K562 (cell line): ENCODE data around the gene ERF. TPM values are rescaled to one million over a fixed set of nuclear protein-coding genes. Genes with fewer than 3 reads are reported as not detected.
A peak's percentile ranks its signal among the peaks of the same experiment; 100 is the strongest.

Experiments
- CCNT2 ChIP-seq: IDR thresholded peaks from 2 replicates; pipeline ENCODE4 v1.6.1; 2011; ENCODE audit warnings: borderline replicate concordance, low read depth, mild to moderate bottlenecking, moderate library complexity, mixed read lengths, low read length; ENCODE audit not compliant: insufficient read length; ENCODE audit errors: extremely low read depth
- CREB3 ChIP-seq: fragments of 450-650 bp; conservative IDR thresholded peaks from 2 replicates; pipeline ENCODE4 v1.6.1; 2016; ENCODE audit warnings: missing genetic modification characterization, low read depth, mild to moderate bottlenecking, missing compliant biosample characterization, moderate library complexity
- ETV1 ChIP-seq: fragments of 450-650 bp; conservative IDR thresholded peaks from 2 replicates; pipeline ENCODE4 v1.6.1; 2016; ENCODE audit warnings: missing genetic modification characterization, control low read depth, low read depth, missing compliant biosample characterization
- MAFF ChIP-seq: IDR thresholded peaks from 2 replicates; pipeline ENCODE4 v1.6.1; 2012; ENCODE audit warnings: low read length, improper control_type of control experiment
- NFIC ChIP-seq: fragments of 450-650 bp; IDR thresholded peaks from 2 replicates; pipeline ENCODE4 v1.6.1; 2017; ENCODE audit warnings: mild to moderate bottlenecking, inconsistent platforms
- POLR2B ChIP-seq: fragments of 450-650 bp; IDR thresholded peaks from 2 replicates; pipeline ENCODE4 v1.6.1; 2018; ENCODE audit warnings: low read depth; ENCODE audit not compliant: partially characterized antibody
- POLR2H ChIP-seq: IDR thresholded peaks from 2 replicates; pipeline ENCODE4 v1.6.1; 2016; ENCODE audit warnings: missing genetic modification characterization, low read depth, mild to moderate bottlenecking, control low read depth, missing compliant biosample characterization, moderate library complexity
- RB1 ChIP-seq: fragments of 450-650 bp; IDR thresholded peaks from 2 replicates; pipeline ENCODE4 v1.6.1; 2017; ENCODE audit warnings: low read depth, mild to moderate bottlenecking
- USF2 ChIP-seq: sonication (generic); formaldehyde crosslinking; IDR thresholded peaks from 2 replicates; pipeline ENCODE4 v1.5.0; 2020; ENCODE audit warnings: missing genetic modification reagents
- ZFP1 ChIP-seq: fragments of 450-650 bp; formaldehyde crosslinking; IDR thresholded peaks from 2 replicates; pipeline ENCODE4 v1.4.0; 2020; ENCODE audit warnings: mild to moderate bottlenecking, mixed read lengths
- ZNF318 ChIP-seq, 2 experiments: fragments of 450-650 bp; IDR thresholded peaks; 2 replicates each; pipeline ENCODE4 v1.6.1; 2016; ENCODE audit warnings: mild to moderate bottlenecking in 2 of 2, borderline replicate concordance in 1 of 2, low read depth in 1 of 2, moderate library complexity in 1 of 2
- ZNF57 ChIP-seq: fragments of 450-650 bp; formaldehyde crosslinking; IDR thresholded peaks from 2 replicates; pipeline ENCODE4 v1.4.0; 2020; ENCODE audit warnings: mild to moderate bottlenecking, moderate library complexity
- ZNF740 ChIP-seq, 3 experiments: fragments of 200-800 bp in 1 of 3; sonication (Bioruptor generic) in 1 of 3; sonication (generic) in 1 of 3; formaldehyde crosslinking in 1 of 3; IDR thresholded peaks; 2 replicates each; pipeline versions ENCODE4 v1.6.1 to v1.8.0; 2016 to 2022; ENCODE audit warnings: mild to moderate bottlenecking in 2 of 3, missing compliant biosample characterization in 2 of 3, missing genetic modification characterization in 2 of 3, missing genetic modification reagents in 1 of 3
- polyA plus RNA-seq, 8 experiments: library from polyadenylated mRNA; depleted of rRNA in 4 of 8; stranded (reverse) in 5 of 8; unstranded in 3 of 8; fragments of >200 nt; fragmentation: Nextera tagmentation in 2 of 8; fragmentation: Illumina TruSeq in 1 of 8; extraction: Ambion mirVana in 2 of 8; extraction: Trizol in 1 of 8; gene quantifications; 2 replicates each; pipeline versions ENCODE4 v1.2.1 to v1.2.3, GENCODE V29; 2011 to 2014; ENCODE audit warnings: inconsistent platforms in 1 of 8, missing spikeins in 1 of 8
- total RNA-seq, 7 experiments: library from RNA; depleted of rRNA in 6 of 7; stranded (reverse); fragments of >200 nt in 6 of 7; fragmentation: Illumina TruSeq in 2 of 7; extraction: Trizol in 2 of 7; gene quantifications; 2 replicates each; pipeline versions ENCODE4 v1.2.1 to v1.2.3, GENCODE V29; 2011 to 2021; ENCODE audit warnings: low replicate concordance in 1 of 7

Gene ERF
- total and polyA plus RNA-seq, 9 of the 15 experiments (the other 6 are each of a cell fraction or from before 2014, with no cell fraction given): 0.03 to 75.4 (median 27.0) TPM

GRCh38 chr19:42217520-42218437, 37.1 kb downstream of the ERF start, which contains the start of gene DEDD2 (continued):
- TF ChIP-seq ZNF318 (IDR thresholded peaks at IDR 0.05; ENCODE audit: borderline replicate concordance in 1 of 2, low read depth in 1 of 2): peak in 1 of 2 experiments; percentile 51; a peak in 1 of 4 replicates
- TF ChIP-seq NFIC: no peak; the same call in 1 of the 2 replicates
- peak; percentile 83 for TF ChIP-seq CCNT2
- TF ChIP-seq ZFP1 (CRISPR knock-in tag): 0 out of 2 replicates have a peak, but pooled peaks have one; percentile 1
- peak; percentile 75 for TF ChIP-seq POLR2H (tag)
- peak; percentile 83; the same call in 1 of the 2 replicates for TF ChIP-seq ZNF740 (CRISPR knock-in tag; IDR thresholded peaks at IDR 0.05)
- TF ChIP-seq ZNF740 (tag; IDR thresholded peaks at IDR 0.05): peak in 1 of 2 experiments; percentile 68; a peak in 2 of 4 replicates
- TF ChIP-seq ZNF57: no peak
- peak; percentile 61 for TF ChIP-seq ETV1 (tag)
- TF ChIP-seq USF2 (CRISPR knock-in tag): peak; percentile 33; the same call in 1 of the 2 replicates
- peak; percentile 17; the same call in 1 of the 2 replicates for TF ChIP-seq RB1
- TF ChIP-seq POLR2B: peak; percentile 93
- no peak for TF ChIP-seq MAFF
- peak; percentile 64; the same call in 1 of the 2 replicates for TF ChIP-seq CREB3 (tag)
